Liver (tissue), 3 donors: ENCODE data around the gene PET100.

Source experiments
- FOXA2 ChIP-seq: IDR thresholded peaks from 2 replicates; pipeline ENCODE4 v1.6.1; 2016; ENCODE audit warnings: antibody characterized with exemption
- GABPA ChIP-seq, 2 donors: IDR thresholded peaks in 1 of 2; conservative IDR thresholded peaks in 1 of 2; 2 replicates each; pipeline ENCODE4 v1.6.1; 2016; ENCODE audit warnings: antibody characterized with exemption in 2 of 2, mild to moderate bottlenecking in 1 of 2, moderate library complexity in 1 of 2
- JUND ChIP-seq, 2 donors: IDR thresholded peaks; 2 replicates each; pipeline ENCODE4 v1.6.1; 2016; ENCODE audit warnings: antibody characterized with exemption in 2 of 2
- SP1 ChIP-seq: IDR thresholded peaks from 2 replicates; pipeline ENCODE4 v1.6.1; 2018; ENCODE audit warnings: antibody characterized with exemption, mild to moderate bottlenecking
- TAF1 ChIP-seq: conservative IDR thresholded peaks from 2 replicates; pipeline ENCODE4 v1.6.1; 2016; ENCODE audit warnings: antibody characterized with exemption, mild to moderate bottlenecking
- YY1 ChIP-seq: IDR thresholded peaks from 2 replicates; pipeline ENCODE4 v1.6.1; 2016; ENCODE audit warnings: antibody characterized with exemption, mild to moderate bottlenecking
- TF ChIP-seq, protein P1 (sequence below): fragments of 150-350 bp; IDR thresholded peaks from 2 replicates; pipeline ENCODE4 v1.5.1; 2017; ENCODE audit warnings: improper control_type of control experiment, low read depth, low read length; ENCODE audit not compliant: missing input control
- TF ChIP-seq, protein P2 (sequence below): IDR thresholded peaks from 2 replicates; pipeline ENCODE4 v1.6.1; 2016; ENCODE audit warnings: antibody characterized with exemption, mild to moderate bottlenecking
- TF ChIP-seq, protein P3 (sequence below): IDR thresholded peaks from 2 replicates; pipeline ENCODE4 v1.6.1; 2016; ENCODE audit warnings: antibody characterized with exemption
- donor health status: healthy.
- donor health status: healthy.

DNA sequence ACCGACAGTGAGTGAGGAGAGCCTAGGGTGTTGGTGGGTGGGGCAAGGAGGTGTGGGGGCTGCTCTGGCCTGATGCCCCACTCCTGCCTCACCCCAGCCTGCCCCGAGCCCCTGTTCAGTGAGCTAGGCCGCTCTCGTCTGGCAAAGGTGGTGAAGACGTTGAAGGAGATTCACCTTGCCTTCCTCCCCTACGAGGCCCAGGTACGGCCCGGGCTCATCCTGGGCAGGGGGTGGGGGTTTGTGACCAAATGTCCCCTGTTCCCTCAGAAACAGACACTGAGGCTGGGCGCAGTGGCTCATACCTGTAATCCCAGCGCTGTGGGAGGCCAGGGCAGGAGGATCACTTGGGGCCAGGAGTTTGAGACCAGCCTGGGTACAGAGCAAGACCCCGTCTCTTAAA is 11.2 kb downstream of the PET100 start:
- TF ChIP-seq, protein P1, sequence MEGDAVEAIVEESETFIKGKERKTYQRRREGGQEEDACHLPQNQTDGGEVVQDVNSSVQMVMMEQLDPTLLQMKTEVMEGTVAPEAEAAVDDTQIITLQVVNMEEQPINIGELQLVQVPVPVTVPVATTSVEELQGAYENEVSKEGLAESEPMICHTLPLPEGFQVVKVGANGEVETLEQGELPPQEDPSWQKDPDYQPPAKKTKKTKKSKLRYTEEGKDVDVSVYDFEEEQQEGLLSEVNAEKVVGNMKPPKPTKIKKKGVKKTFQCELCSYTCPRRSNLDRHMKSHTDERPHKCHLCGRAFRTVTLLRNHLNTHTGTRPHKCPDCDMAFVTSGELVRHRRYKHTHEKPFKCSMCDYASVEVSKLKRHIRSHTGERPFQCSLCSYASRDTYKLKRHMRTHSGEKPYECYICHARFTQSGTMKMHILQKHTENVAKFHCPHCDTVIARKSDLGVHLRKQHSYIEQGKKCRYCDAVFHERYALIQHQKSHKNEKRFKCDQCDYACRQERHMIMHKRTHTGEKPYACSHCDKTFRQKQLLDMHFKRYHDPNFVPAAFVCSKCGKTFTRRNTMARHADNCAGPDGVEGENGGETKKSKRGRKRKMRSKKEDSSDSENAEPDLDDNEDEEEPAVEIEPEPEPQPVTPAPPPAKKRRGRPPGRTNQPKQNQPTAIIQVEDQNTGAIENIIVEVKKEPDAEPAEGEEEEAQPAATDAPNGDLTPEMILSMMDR: no peak
- TF ChIP-seq YY1 (no peak), JUND (IDR thresholded peaks at IDR 0.05) (no peak), FOXA2 (no peak), SP1 (no peak), TAF1 (no peak), GABPA (IDR thresholded peaks at IDR 0.05 in 1 of 2, conservative IDR thresholded peaks at IDR 0.05 in 1 of 2) (no peak)
- TF ChIP-seq, protein P2, sequence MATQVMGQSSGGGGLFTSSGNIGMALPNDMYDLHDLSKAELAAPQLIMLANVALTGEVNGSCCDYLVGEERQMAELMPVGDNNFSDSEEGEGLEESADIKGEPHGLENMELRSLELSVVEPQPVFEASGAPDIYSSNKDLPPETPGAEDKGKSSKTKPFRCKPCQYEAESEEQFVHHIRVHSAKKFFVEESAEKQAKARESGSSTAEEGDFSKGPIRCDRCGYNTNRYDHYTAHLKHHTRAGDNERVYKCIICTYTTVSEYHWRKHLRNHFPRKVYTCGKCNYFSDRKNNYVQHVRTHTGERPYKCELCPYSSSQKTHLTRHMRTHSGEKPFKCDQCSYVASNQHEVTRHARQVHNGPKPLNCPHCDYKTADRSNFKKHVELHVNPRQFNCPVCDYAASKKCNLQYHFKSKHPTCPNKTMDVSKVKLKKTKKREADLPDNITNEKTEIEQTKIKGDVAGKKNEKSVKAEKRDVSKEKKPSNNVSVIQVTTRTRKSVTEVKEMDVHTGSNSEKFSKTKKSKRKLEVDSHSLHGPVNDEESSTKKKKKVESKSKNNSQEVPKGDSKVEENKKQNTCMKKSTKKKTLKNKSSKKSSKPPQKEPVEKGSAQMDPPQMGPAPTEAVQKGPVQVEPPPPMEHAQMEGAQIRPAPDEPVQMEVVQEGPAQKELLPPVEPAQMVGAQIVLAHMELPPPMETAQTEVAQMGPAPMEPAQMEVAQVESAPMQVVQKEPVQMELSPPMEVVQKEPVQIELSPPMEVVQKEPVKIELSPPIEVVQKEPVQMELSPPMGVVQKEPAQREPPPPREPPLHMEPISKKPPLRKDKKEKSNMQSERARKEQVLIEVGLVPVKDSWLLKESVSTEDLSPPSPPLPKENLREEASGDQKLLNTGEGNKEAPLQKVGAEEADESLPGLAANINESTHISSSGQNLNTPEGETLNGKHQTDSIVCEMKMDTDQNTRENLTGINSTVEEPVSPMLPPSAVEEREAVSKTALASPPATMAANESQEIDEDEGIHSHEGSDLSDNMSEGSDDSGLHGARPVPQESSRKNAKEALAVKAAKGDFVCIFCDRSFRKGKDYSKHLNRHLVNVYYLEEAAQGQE: no peak
- TF ChIP-seq, protein P3, sequence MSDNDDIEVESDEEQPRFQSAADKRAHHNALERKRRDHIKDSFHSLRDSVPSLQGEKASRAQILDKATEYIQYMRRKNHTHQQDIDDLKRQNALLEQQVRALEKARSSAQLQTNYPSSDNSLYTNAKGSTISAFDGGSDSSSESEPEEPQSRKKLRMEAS: no peak
